ENCODE results near the gene DEFB126. TPM values are rescaled to one million over a fixed set of nuclear protein-coding genes. Genes with fewer than 3 reads are reported as not detected.

DEFB126 gene
- total and polyA plus RNA-seq, 9 of the 15 experiments (the other 6 are each of a cell fraction or from before 2014, with no cell fraction given), result not detected

GRCh38 chr20:137668-138490 lies 4.5 kb upstream of the DEFB126 start (continued):
- TF ChIP-seq CBX2 (IDR thresholded peaks at IDR 0.05; ENCODE audit: insufficient read depth, low read length, poor library complexity, severe bottlenecking), result no peak
- TF ChIP-seq GABPB1 (CRISPR knock-in tag; IDR thresholded peaks at IDR 0.05), result no peak
- TF ChIP-seq THAP12 (CRISPR knock-in tag; IDR thresholded peaks at IDR 0.05), result peak; percentile 69; the same call in 1 of the 2 replicates
- no peak for TF ChIP-seq RBM15 (IDR thresholded peaks at IDR 0.05; ENCODE audit: insufficient read depth, low read length)
- no peak for TF ChIP-seq BCLAF1 (IDR thresholded peaks at IDR 0.05; ENCODE audit: borderline replicate concordance in 1 of 2, control insufficient read depth in 1 of 2, low read depth in 2 of 2, low read length in 1 of 2)
- peak; percentile 69 to 71; a peak in 3 of 4 replicates for TF ChIP-seq FOXA3 (CRISPR knock-in tag; conservative IDR thresholded peaks at IDR 0.05 in 1 of 2, IDR thresholded peaks at IDR 0.05 in 1 of 2)
- TF ChIP-seq MEIS2 (IDR thresholded peaks at IDR 0.05; ENCODE audit: partially characterized antibody), result peak; percentile 45
- TF ChIP-seq CXXC5 (CRISPR knock-in tag; IDR thresholded peaks at IDR 0.05), result peak; percentile 31; the same call in 1 of the 2 replicates
- peak; percentile 75 for TF ChIP-seq PKNOX1 (IDR thresholded peaks at IDR 0.05)
- no peak for TF ChIP-seq SRSF3 (IDR thresholded peaks at IDR 0.05; ENCODE audit: insufficient read depth, low read length)
- TF ChIP-seq ARHGAP35 (IDR thresholded peaks at IDR 0.05; ENCODE audit: partially characterized antibody), result no peak
- TF ChIP-seq PBX2 (CRISPR knock-in tag; IDR thresholded peaks at IDR 0.05; ENCODE audit: low read depth), result no peak
- 0 out of 2 replicates have a peak, but pooled peaks have one; percentile 48 for TF ChIP-seq PBX2 (tag; conservative IDR thresholded peaks at IDR 0.05; ENCODE audit: low read depth)
- no peak for TF ChIP-seq HDGF (IDR thresholded peaks at IDR 0.05)
